Spinal cord (tissue), 10 donors: Measurements from ENCODE around the gene ATP10B. TPM values are rescaled to one million over a fixed set of nuclear protein-coding genes. Genes with fewer than 3 reads are reported as not detected.

Experiments used
- DNase-seq, 6 donors: peaks; one replicate each; pipeline versions ENCODE4 v3.0.0 to v3.0.0-alpha.2; 2013 to 2015; ENCODE audit warnings: low spot score in 6 of 6, low read depth in 4 of 6
- H3K27ac ChIP-seq: one replicate; pipeline ENCODE4 v1.5.1; 2013; ENCODE audit warnings: low read depth, low read length, control low read depth
- H3K27me3 ChIP-seq: one replicate; pipeline ENCODE4 v1.6.1; 2013; ENCODE audit warnings: low read length; ENCODE audit not compliant: control insufficient read depth, insufficient read depth
- H3K36me3 ChIP-seq: one replicate; pipeline ENCODE4 v1.6.1; 2013; ENCODE audit warnings: low read length; ENCODE audit not compliant: control insufficient read depth, insufficient read depth
- H3K4me1 ChIP-seq: one replicate; pipeline ENCODE4 v1.6.1; 2013; ENCODE audit warnings: low read length; ENCODE audit not compliant: control insufficient read depth, insufficient read depth
- H3K4me3 ChIP-seq: one replicate; pipeline ENCODE4 v1.5.1; 2013; ENCODE audit warnings: low read depth, low read length, control low read depth
- H3K9me3 ChIP-seq: one replicate; pipeline ENCODE4 v1.6.1; 2013; ENCODE audit warnings: low read length; ENCODE audit not compliant: control insufficient read depth, insufficient read depth
- WGBS: methylation state at CpG from one replicate; pipeline ENCODE4 v1.1.5; 2013; ENCODE audit warnings: missing lambda C conversion rate; ENCODE audit not compliant: insufficient coverage; 5-methylcytosine and 5-hydroxymethylcytosine counted together
- polyA plus RNA-seq, 2 donors: library from polyadenylated mRNA; unstranded; fragments of 120-200 nt; gene quantifications; one replicate each; pipeline ENCODE4 v1.2.1, GENCODE V29; 2013; ENCODE audit not compliant: insufficient read length in 2 of 2
- total RNA-seq, 2 donors: library from RNA; depleted of rRNA in 1 of 2; stranded (reverse); fragments of 120-200 nt in 1 of 2; fragments of >200 nt in 1 of 2; gene quantifications; one replicate each; pipeline versions ENCODE4 v1.2.3 to v1.2.4, GENCODE V29; 2013 to 2014
- donor health status: healthy.

ATP10B gene
- total and polyA plus RNA-seq, 4 donors = 3.6 to 9.3 (median 3.9) TPM

- Histone ChIP-seq H3K4me1 (peaks cover 4% of the 10 kb centered on the region), H3K27ac (no peak overlapping the region), H3K4me3 (no peak overlapping the region), H3K27me3 (peaks cover 2% of the 10 kb centered on the region), H3K36me3 (no peaks in the 10 kb centered on the region), H3K9me3 (no peaks in the 10 kb centered on the region)
- 76% methylated on average over 2 of the region's 3 CpGs for WGBS
- peak in 1 of 6 donors; percentile 8 for DNase-seq
Measured at GRCh38 chr5:160555581-160555970, 296.4 kb downstream of the ATP10B start.

GRCh38 chr5:160550075-160550474, 301.9 kb downstream of the ATP10B start:
- no peaks in the 10 kb centered on the region for H3K36me3 ChIP-seq
- no peaks in the 10 kb centered on the region for H3K9me3 ChIP-seq
- peaks cover 2% of the 10 kb centered on the region for H3K27me3 ChIP-seq
- no peak for DNase-seq
- no peaks in the 10 kb centered on the region for H3K4me1 ChIP-seq
- H3K27ac ChIP-seq = no peak overlapping the region
- no peak overlapping the region for H3K4me3 ChIP-seq

- H3K36me3 ChIP-seq = no peaks in the 10 kb centered on the region
- no peak overlapping the region for H3K27ac ChIP-seq
- DNase-seq = no peak
- peaks cover 2% of the 10 kb centered on the region for H3K27me3 ChIP-seq
- no peaks in the 10 kb centered on the region for H3K9me3 ChIP-seq
- no peaks in the 10 kb centered on the region for H3K4me1 ChIP-seq
- no peak overlapping the region for H3K4me3 ChIP-seq
- 100% methylated on average over 1 of the region's 4 CpGs for WGBS
Measured at GRCh38 chr5:160548949-160549645, 302.9 kb downstream of the ATP10B start.

- Histone ChIP-seq H3K4me3 (no peak overlapping the region), H3K36me3 (no peaks in the 10 kb centered on the region), H3K27me3 (peaks cover 2% of the 10 kb centered on the region), H3K27ac (no peak overlapping the region), H3K9me3 (no peaks in the 10 kb centered on the region), H3K4me1 (no peaks in the 10 kb centered on the region)
- WGBS = 91% methylated on average over 1 of the region's 1 CpG
- no peak for DNase-seq
Measured at GRCh38 chr5:160547872-160548271, 304.1 kb downstream of the ATP10B start.

- Histone ChIP-seq H3K4me3 (no peak overlapping the region), H3K27ac (no peak overlapping the region), H3K4me1 (no peaks in the 10 kb centered on the region), H3K36me3 (no peaks in the 10 kb centered on the region), H3K9me3 (no peaks in the 10 kb centered on the region), H3K27me3 (peaks cover 2% of the 10 kb centered on the region)
- no peak for DNase-seq
- WGBS = 100% methylated on average over 1 of the region's 2 CpGs
Measured at GRCh38 chr5:160547061-160547460, 304.9 kb downstream of the ATP10B start.

GRCh38 chr5:160545832-160546231, 306.2 kb downstream of the ATP10B start:
- WGBS = no CpG with 5 or more reads among the region's 1 CpG

GRCh38 chr5:160543395-160543794, 308.6 kb downstream of the ATP10B start:
- no peaks in the 10 kb centered on the region for H3K27me3 ChIP-seq
- no peaks in the 10 kb centered on the region for H3K9me3 ChIP-seq
- H3K36me3 ChIP-seq = no peaks in the 10 kb centered on the region
- WGBS = no CpG with 5 or more reads among the region's 1 CpG
- H3K27ac ChIP-seq = no peak overlapping the region
- DNase-seq = no peak
- H3K4me3 ChIP-seq = no peak overlapping the region
- no peaks in the 10 kb centered on the region for H3K4me1 ChIP-seq

More at GRCh38 chr5:160545832-160546231, 306.2 kb downstream of the ATP10B start:
- no peaks in the 10 kb centered on the region for H3K27me3 ChIP-seq
- no peaks in the 10 kb centered on the region for H3K9me3 ChIP-seq
- H3K4me1 ChIP-seq = no peaks in the 10 kb centered on the region
- no peaks in the 10 kb centered on the region for H3K36me3 ChIP-seq
- no peak overlapping the region for H3K4me3 ChIP-seq
- no peak for DNase-seq
- no peak overlapping the region for H3K27ac ChIP-seq

- Histone ChIP-seq H3K27ac (no peak overlapping the region), H3K36me3 (no peaks in the 10 kb centered on the region), H3K4me1 (no peaks in the 10 kb centered on the region), H3K9me3 (no peaks in the 10 kb centered on the region), H3K27me3 (no peaks in the 10 kb centered on the region), H3K4me3 (no peak overlapping the region)
- 80% methylated on average over 1 of the region's 2 CpGs for WGBS
- DNase-seq = no peak
Measured at GRCh38 chr5:160542840-160543239, 309.2 kb downstream of the ATP10B start.

- H3K4me3 ChIP-seq = no peak overlapping the region
- no peaks in the 10 kb centered on the region for H3K27me3 ChIP-seq
- DNase-seq = no peak
- WGBS = 88% methylated on average over 2 of the region's 4 CpGs
- H3K36me3 ChIP-seq = no peaks in the 10 kb centered on the region
- H3K9me3 ChIP-seq = no peaks in the 10 kb centered on the region
- H3K4me1 ChIP-seq = no peaks in the 10 kb centered on the region
- H3K27ac ChIP-seq = no peak overlapping the region
Measured at GRCh38 chr5:160542281-160542680, 309.7 kb downstream of the ATP10B start.

- H3K4me3 ChIP-seq = no peak overlapping the region
- H3K27ac ChIP-seq = no peak overlapping the region
- 74% methylated on average over 1 of the region's 1 CpG for WGBS
- no peak for DNase-seq
- H3K36me3 ChIP-seq = no peaks in the 10 kb centered on the region
- no peaks in the 10 kb centered on the region for H3K9me3 ChIP-seq
- no peaks in the 10 kb centered on the region for H3K27me3 ChIP-seq
- H3K4me1 ChIP-seq = no peaks in the 10 kb centered on the region
Measured at GRCh38 chr5:160539431-160539830, 312.6 kb downstream of the ATP10B start.
